ENCODE results near the gene C1orf74.

C1orf74 gene

GRCh38 chr1:209759829-209760359 is 24.5 kb downstream of the C1orf74 start:
- no peak for TF ChIP-seq CTCF (IDR thresholded peaks at IDR 0.05; ENCODE audit: low read depth, low read length)
- no peak overlapping the region for H3K4me3 ChIP-seq (ENCODE audit: low read depth, low read length)

DNA sequence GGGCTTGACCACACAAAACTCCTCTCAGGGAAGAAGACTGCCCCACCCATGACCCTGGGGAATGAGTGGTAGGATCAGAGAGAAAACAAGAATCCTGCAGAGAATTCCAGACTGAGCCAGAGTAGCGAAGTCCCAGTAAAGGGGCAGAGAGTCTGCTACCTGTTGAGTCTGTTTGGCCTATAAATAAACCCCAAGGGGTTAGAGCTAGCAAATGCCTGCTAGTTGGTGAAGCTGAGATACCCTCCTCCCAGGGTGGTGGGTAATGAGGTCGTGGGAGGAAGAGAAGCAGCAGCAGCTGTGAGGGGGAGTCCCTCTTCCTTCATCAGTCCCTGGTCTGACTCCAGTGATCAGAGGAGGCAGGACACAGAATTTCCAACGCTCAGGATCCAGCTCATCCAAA is 26.0 kb downstream of the C1orf74 start:
- TF ChIP-seq CTCF (IDR thresholded peaks at IDR 0.05; ENCODE audit: low read depth, low read length) = no peak
- H3K4me3 ChIP-seq (ENCODE audit: low read depth, low read length) = no peak overlapping the region

DNA sequence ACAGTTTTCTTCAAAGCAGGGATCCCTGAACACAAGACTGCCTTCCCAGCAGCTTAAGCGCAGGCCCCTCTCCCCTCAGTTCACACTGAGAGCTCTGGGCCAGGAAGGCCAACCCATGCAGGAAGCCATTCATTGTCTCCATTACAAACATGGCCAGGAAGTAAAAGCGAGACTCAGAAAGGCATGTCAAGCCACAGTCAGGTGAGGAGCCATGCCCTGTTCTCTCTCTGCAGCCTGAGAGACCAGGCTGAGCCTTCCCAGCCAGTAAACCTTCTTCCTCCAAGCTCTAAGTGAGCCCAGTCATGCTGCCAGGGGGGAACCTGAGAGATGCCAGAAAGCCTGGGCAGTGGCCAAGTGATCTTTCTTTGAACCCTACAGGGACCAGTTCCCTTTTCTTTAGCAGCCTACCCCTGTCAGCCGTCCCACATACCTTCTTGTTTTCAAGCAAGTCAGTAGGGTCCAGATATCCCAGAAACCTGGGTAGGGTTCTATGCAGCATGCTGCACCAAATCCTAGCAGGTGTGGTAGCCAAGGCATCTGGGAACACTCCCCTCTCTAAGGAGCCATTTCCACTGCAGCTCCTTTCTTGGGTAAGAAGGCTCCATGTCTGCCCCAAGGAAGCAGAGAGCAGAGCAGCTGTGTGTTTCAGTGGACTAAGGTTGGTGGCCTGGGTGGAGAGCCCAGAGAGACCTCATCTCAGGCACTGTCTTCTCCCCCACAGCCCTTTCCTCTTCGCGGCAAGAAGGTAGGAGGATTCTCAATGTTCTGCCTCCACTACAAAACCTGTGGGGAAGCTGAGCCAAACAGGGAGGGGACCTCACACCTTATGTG is 27.5 kb downstream of the C1orf74 start:
- TF ChIP-seq CTCF (IDR thresholded peaks at IDR 0.05; ENCODE audit: low read depth, low read length) = no peak
- no peak overlapping the region for H3K4me3 ChIP-seq (ENCODE audit: low read depth, low read length)

- H3K4me3 ChIP-seq (ENCODE audit: low read depth, low read length) = no peak within 1 kb of the TSS
- no peak for TF ChIP-seq CTCF (IDR thresholded peaks at IDR 0.05; ENCODE audit: low read depth, low read length)
Measured at GRCh38 chr1:209755926-209756614, 28.3 kb downstream of the C1orf74 start, which contains the start of gene TRAF3IP3. TRAF3IP3 (plus strand) TSS chr1:209756053; CDS start chr1:209760040, 3,987 bp downstream.

- no peak overlapping the region for H3K4me3 ChIP-seq (ENCODE audit: low read depth, low read length)
- TF ChIP-seq CTCF (IDR thresholded peaks at IDR 0.05; ENCODE audit: low read depth, low read length) = no peak
Measured at GRCh38 chr1:209755256-209755655, 29.1 kb downstream of the C1orf74 start.

DNA sequence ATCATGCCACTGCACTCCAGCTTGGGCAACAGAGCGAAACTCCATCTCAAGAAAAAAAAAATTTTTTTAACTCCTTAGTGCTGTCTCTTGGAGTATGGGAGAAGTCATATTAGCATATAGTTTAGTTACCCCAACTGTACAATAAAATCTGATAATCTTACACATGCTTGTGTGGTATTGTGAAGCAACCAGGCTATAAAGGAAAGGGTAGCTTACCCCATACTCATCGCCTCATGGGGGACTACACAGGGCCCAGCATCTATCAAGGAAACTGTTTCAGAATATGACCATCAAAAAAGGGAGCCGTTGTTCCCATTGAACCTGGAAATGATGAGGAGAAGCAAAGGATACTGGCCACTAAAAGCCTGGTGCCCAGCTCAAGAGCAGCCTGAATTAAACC is 31.5 kb downstream of the C1orf74 start:
- H3K4me3 ChIP-seq (ENCODE audit: low read depth, low read length) = no peak overlapping the region
- no peak for TF ChIP-seq CTCF (IDR thresholded peaks at IDR 0.05; ENCODE audit: low read depth, low read length)

All from WI38 (cell line).